ENCODE results near the gene DDN. TPM values are rescaled to one million over a fixed set of nuclear protein-coding genes. Genes with fewer than 3 reads are reported as not detected.
A peak's percentile ranks its signal among the peaks of the same experiment; 100 is the strongest.

DDN gene
- total and polyA plus RNA-seq, 9 of the 15 experiments (the other 6 are each of a cell fraction or from before 2014, with no cell fraction given) = 0.03 to 3.6 (median 1.6) TPM

GRCh38 chr12:49018261-49019119 is 19.3 kb upstream of the DDN start, which contains the start of gene PRKAG1 (continued):
- TF ChIP-seq E2F8 (IDR thresholded peaks at IDR 0.05; ENCODE audit: low read depth, partially characterized antibody) (peak; percentile 91), SRF (CRISPR knock-in tag; IDR thresholded peaks at IDR 0.05) (peak in 1 of 2 experiments; percentile 75; a peak in 2 of 4 replicates), SIN3B (IDR thresholded peaks at IDR 0.05; ENCODE audit: low read depth) (peak; percentile 9; the same call in 1 of the 2 replicates), CBFB (CRISPR knock-in tag; IDR thresholded peaks at IDR 0.05) (no peak), KLF10 (CRISPR knock-in tag; IDR thresholded peaks at IDR 0.05) (no peak), FIP1L1 (IDR thresholded peaks at IDR 0.05; ENCODE audit: low read depth, low read length, poor library complexity, severe bottlenecking) (peak; percentile 82), POLR2A (conservative IDR thresholded peaks at IDR 0.05) (peak; percentile 93), TSC22D4 (tag; IDR thresholded peaks at IDR 0.05) (no peak), ZBTB40 (IDR thresholded peaks at IDR 0.05) (peak; percentile 98), ZBTB40 (CRISPR knock-in tag; IDR thresholded peaks at IDR 0.05) (no peak), MAFF (IDR thresholded peaks at IDR 0.05; ENCODE audit: low read length) (no peak), HCFC1 (IDR thresholded peaks at IDR 0.05; ENCODE audit: low read depth, low read length) (peak; percentile 73), TEAD1 (CRISPR knock-in tag; IDR thresholded peaks at IDR 0.05) (no peak), NBN (IDR thresholded peaks at IDR 0.05; ENCODE audit: low read depth) (peak; percentile 56; the same call in 1 of the 2 replicates), TRIM28 (IDR thresholded peaks at IDR 0.05) (no peak)
- TF ChIP-seq, protein P1, sequence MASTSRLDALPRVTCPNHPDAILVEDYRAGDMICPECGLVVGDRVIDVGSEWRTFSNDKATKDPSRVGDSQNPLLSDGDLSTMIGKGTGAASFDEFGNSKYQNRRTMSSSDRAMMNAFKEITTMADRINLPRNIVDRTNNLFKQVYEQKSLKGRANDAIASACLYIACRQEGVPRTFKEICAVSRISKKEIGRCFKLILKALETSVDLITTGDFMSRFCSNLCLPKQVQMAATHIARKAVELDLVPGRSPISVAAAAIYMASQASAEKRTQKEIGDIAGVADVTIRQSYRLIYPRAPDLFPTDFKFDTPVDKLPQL (IDR thresholded peaks at IDR 0.05; ENCODE audit: extremely low read depth, insufficient read length) = peak; percentile 46

All from K562 (cell line).